BJ (cell line): ENCODE measurements around the gene PHYHIPL. TPM values are rescaled to one million over a fixed set of nuclear protein-coding genes. Genes with fewer than 3 reads are reported as not detected.
"Not testable (repeated sequence)": the region's sequence is repeated elsewhere in the genome, so short reads cannot be mapped to it uniquely, and the experiment has no call there.

ENCODE experiments used
- CTCF ChIA-PET: fragments of 350-600 bp; formaldehyde crosslinking; extraction: SDS; loops from one replicate; lab custom pipeline; 2021; ENCODE audit warnings: antibody characterized with exemption, inconsistent platforms; lab: Yijun Ruan, JAX
- POLR2A ChIA-PET: fragments of 300-600 bp; sonication (Branson Sonifier 250); formaldehyde crosslinking; extraction: SDS; loops from one replicate; lab custom pipeline; 2021; ENCODE audit warnings: antibody characterized with exemption; lab: Charles Lee
- DNase-seq: peaks from one replicate; pipeline ENCODE4 v3.0.0-alpha.2; 2011; ENCODE audit warnings: low read depth
- H3K27me3 ChIP-seq: 2 replicates; pipeline ENCODE4 v1.6.0; 2011; ENCODE audit warnings: low read length; ENCODE audit not compliant: control insufficient read depth, insufficient read depth
- H3K36me3 ChIP-seq: 2 replicates; pipeline ENCODE4 v1.5.1; 2011; ENCODE audit warnings: low read length; ENCODE audit not compliant: control insufficient read depth, insufficient read depth
- H3K4me3 ChIP-seq: 2 replicates; pipeline ENCODE4 v1.5.1; 2011; ENCODE audit warnings: low read depth, mild to moderate bottlenecking, control low read depth, low read length
- CTCF ChIP-seq: IDR thresholded peaks from 2 replicates; pipeline ENCODE4 v1.5.1; 2011; ENCODE audit warnings: low read depth, mild to moderate bottlenecking, control low read depth, inconsistent platforms, low read length, moderate library complexity; ENCODE audit not compliant: insufficient read depth
- polyA plus RNA-seq: library from polyadenylated mRNA; depleted of rRNA; stranded (reverse); fragments of >200 nt; gene quantifications from 2 replicates; pipeline ENCODE4 v1.2.3, GENCODE V29; 2011

The PHYHIPL gene
- polyA plus RNA-seq, 1 experiment, result not detected

GRCh38 chr10:59229441-59229840 lies 53.0 kb downstream of the PHYHIPL start:
- ChIA-PET CTCF (no interaction called here), POLR2A (no interaction called here)
- Histone ChIP-seq H3K4me3 (no peak overlapping the region), H3K36me3 (no peaks in the 10 kb centered on the region), H3K27me3 (no peaks in the 10 kb centered on the region)
- TF ChIP-seq CTCF, result no peak
- no peak for DNase-seq

- Histone ChIP-seq H3K27me3 (no peaks in the 10 kb centered on the region), H3K4me3 (no peak overlapping the region), H3K36me3 (no peaks in the 10 kb centered on the region)
- no peak for TF ChIP-seq CTCF
- CTCF ChIA-PET, result no interaction called here
- POLR2A ChIA-PET, result no interaction called here
- DNase-seq, result no peak
Observed at GRCh38 chr10:59234194-59234593, 57.8 kb downstream of the PHYHIPL start.

GRCh38 chr10:59234816-59235429 lies 58.5 kb downstream of the PHYHIPL start:
- H3K4me3 ChIP-seq, result no peak overlapping the region
- TF ChIP-seq CTCF, result peak; percentile 64
- H3K27me3 ChIP-seq, result no peaks in the 10 kb centered on the region
- CTCF ChIA-PET, result interaction anchor here (0.6 kb wide), 1 partner anchor 454 kb away, joined by 3 read pairs; no protein-coding TSS in a partner anchor
- POLR2A ChIA-PET, result no interaction called here
- peak; percentile 4 for DNase-seq
- no peaks in the 10 kb centered on the region for H3K36me3 ChIP-seq

GRCh38 chr10:59236064-59236697 lies 59.7 kb downstream of the PHYHIPL start:
- DNase-seq, result no peak
- H3K4me3 ChIP-seq, result no peak overlapping the region
- TF ChIP-seq CTCF, result no peak
- H3K36me3 ChIP-seq, result no peaks in the 10 kb centered on the region
- POLR2A ChIA-PET, result no interaction called here
- H3K27me3 ChIP-seq, result no peaks in the 10 kb centered on the region
- CTCF ChIA-PET, result interaction anchor here (0.9 to 1.7 kb wide), 4 partner anchors 18 to 387 kb away, joined by 3 to 8 read pairs (median 3); no protein-coding TSS in a partner anchor

GRCh38 chr10:59237775-59238174 lies 61.3 kb downstream of the PHYHIPL start:
- POLR2A ChIA-PET, result no interaction called here
- no peaks in the 10 kb centered on the region for H3K36me3 ChIP-seq
- peaks cover 2% of the 10 kb centered on the region; the same call in 1 of the 2 replicates for H3K27me3 ChIP-seq
- no peak overlapping the region for H3K4me3 ChIP-seq
- TF ChIP-seq CTCF, result no peak
- no peak for DNase-seq
- CTCF ChIA-PET, result interaction anchor here (0.8 to 3.3 kb wide), 3 partner anchors 343 to 385 kb away, joined by 4 to 24 read pairs (median 8); no protein-coding TSS in a partner anchor

GRCh38 chr10:59239108-59239507 lies 62.7 kb downstream of the PHYHIPL start:
- DNase-seq, H3K4me3 ChIP-seq, H3K36me3 ChIP-seq, POLR2A ChIA-PET, H3K27me3 ChIP-seq: not testable (repeated sequence)
- CTCF ChIA-PET, result interaction anchor here (0.5 to 3.3 kb wide), 5 partner anchors 149 to 383 kb away, joined by 3 to 24 read pairs (median 3); no protein-coding TSS in a partner anchor
